Measurements from ENCODE around the gene BMP8B. TPM values are rescaled to one million over a fixed set of nuclear protein-coding genes. Genes with fewer than 3 reads are reported as not detected.

Gene BMP8B
- total RNA-seq, 2 donors from 2014 or later: 0.24 to 0.69 TPM

GRCh38 chr1:39762550-39763540 is 25.8 kb downstream of the BMP8B start:
- intact Hi-C loops (cut with DNase I): no loop called here
- DNase-seq (ENCODE audit: low spot score): peak; percentile 80

DNA sequence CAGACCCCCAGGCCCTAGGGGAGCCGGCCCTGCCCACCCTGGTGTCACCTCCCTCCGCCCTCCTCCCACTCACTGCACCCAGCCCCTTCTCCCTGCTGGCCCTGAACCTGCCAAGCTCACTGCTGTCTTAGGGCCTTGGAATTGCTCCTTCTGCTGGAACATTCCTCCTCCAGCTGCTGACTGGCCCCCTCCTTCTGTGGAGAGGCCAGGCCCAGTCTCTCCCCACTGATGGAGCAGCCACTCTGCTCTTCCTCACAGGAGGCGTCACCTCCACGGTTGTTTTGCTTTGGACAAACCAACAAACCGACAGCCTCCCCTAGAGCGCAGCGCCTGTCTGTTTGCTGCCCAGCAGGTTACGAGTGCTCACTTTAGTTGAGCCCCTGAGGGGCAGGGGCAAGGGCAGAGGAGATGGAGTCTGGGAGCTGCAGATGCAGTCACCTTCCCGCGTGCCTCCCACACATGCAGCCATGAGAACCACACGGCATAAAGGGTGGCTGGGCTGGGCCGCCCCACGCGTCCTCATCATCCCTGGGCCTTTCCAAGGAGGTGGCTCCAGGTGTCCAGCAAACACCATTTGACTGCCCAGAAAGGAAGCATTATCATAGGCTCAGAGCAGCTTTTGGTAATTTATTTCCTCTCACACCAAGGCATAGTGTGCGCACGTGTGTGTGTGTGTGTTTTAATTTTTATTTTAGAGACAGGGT is 27.0 kb downstream of the BMP8B start:
- peak; percentile 66 for DNase-seq (ENCODE audit: low spot score)
- intact Hi-C loops (cut with DNase I): no loop called here

- intact Hi-C loops (cut with DNase I): no loop called here
- peak; percentile 72 for DNase-seq (ENCODE audit: low spot score)
Measured at GRCh38 chr1:39761016-39761415, 27.6 kb downstream of the BMP8B start.

- peak; percentile 78 for DNase-seq (ENCODE audit: low spot score)
- intact Hi-C loops (cut with DNase I): no loop called here
Measured at GRCh38 chr1:39760074-39761008, 28.3 kb downstream of the BMP8B start.

GRCh38 chr1:39759436-39759726 is 29.3 kb downstream of the BMP8B start:
- peak; percentile 14 for DNase-seq (ENCODE audit: low spot score)
- intact Hi-C loops (cut with DNase I): no loop called here

DNA sequence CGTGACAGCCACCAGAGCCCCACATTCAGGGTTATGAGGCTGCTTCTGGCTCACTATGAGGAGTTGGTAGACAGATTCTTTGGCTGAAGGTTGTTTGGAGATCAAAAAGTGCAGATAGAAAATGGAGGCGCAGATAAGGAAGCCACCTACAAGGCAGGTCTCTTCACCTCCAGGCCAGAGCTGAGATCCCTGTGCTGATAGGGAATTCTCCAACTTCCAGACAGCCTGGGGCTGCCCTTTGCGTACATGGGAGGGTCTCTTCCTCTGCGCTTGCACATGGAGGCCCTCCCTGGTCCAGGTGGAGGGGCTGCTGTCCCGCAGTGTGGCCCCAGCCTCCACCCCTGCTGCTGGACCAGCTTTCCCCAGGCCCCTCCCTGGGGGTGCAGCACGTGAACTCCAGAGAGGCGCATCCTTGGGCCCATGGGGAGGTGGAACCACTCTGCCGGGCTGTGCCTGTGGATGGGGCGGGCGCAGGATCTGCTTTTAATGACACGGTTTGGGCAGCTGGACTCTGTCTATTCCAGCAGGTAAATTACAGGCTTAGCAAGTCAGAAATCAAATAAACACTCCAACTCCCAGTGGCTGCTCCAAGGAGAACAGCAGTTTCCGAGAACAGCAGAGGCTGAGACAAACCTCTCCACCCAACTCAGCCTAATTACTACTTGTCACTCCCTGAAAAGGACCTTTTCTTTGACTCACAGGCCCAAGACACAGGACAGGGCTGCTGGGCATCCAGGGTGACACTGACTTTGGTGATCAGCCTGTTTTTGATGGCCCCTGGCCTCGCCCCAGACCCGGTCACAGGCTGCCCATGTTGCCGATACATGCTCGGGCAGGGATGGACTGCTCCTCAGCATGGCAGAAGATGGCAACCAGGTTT is 29.9 kb downstream of the BMP8B start:
- intact Hi-C loops (cut with DNase I): no loop called here
- peak; percentile 58 for DNase-seq (ENCODE audit: low spot score)

- DNase-seq (ENCODE audit: low spot score): peak; percentile 55
- intact Hi-C loops (cut with DNase I): no loop called here
Measured at GRCh38 chr1:39757501-39757900, 31.2 kb downstream of the BMP8B start.

GRCh38 chr1:39755965-39756659 is 32.6 kb downstream of the BMP8B start:
- intact Hi-C loops (cut with DNase I): no loop called here

GRCh38 chr1:39754906-39755504 is 33.7 kb downstream of the BMP8B start:
- peak; percentile 51 for DNase-seq (ENCODE audit: low spot score)
- intact Hi-C loops (cut with DNase I): no loop called here

More at GRCh38 chr1:39755965-39756659, 32.6 kb downstream of the BMP8B start:
- peak; percentile 82 for DNase-seq (ENCODE audit: low spot score)

- no peak for DNase-seq (ENCODE audit: low spot score)
- intact Hi-C loops (cut with DNase I): no loop called here
Measured at GRCh38 chr1:39754026-39754570, 34.6 kb downstream of the BMP8B start.

- peak; percentile 77 for DNase-seq (ENCODE audit: low spot score)
- intact Hi-C loops (cut with DNase I): no loop called here
Measured at GRCh38 chr1:39753132-39754025, 35.3 kb downstream of the BMP8B start.

DNA sequence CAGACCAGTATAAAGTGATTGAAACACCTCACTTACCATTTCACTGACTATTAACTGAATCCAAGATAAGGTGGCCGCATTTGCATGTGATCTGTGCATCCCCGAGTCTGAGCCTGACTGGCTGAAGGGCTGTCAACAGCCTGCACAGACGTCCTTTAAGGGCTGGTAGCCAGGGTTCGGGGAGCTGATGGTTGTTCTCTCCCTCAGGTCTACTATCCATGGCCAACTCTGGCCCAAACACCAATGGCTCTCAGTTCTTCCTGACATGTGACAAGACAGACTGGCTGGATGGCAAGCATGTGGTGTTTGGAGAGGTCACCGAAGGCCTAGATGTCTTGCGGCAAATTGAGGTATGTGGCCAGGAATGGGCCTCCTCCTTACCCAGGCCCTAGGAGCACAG is 36.0 kb downstream of the BMP8B start:
- DNase-seq (ENCODE audit: low spot score): peak; percentile 37
- intact Hi-C loops (cut with DNase I): no loop called here

DNA sequence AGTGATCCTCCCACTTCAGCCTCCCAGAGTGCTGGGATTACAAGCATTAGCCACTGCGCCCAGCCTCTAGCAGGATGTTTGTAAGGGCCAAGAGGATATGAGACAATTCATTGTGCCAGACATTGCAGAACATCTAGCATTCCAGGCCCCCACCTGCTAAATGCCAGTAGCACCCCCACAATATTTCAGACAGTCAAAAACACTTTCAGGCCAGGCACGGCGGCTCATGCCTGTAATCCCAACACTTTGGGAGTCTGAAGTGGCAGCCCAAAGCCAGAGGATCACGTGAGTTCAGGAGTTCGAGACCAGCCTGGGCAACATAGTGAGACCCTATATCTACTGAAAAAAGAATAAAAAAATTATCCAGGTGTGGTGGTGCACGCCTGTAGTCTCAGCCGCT is 37.1 kb downstream of the BMP8B start:
- DNase-seq (ENCODE audit: low spot score): peak; percentile 70
- intact Hi-C loops (cut with DNase I): no loop called here

DNA sequence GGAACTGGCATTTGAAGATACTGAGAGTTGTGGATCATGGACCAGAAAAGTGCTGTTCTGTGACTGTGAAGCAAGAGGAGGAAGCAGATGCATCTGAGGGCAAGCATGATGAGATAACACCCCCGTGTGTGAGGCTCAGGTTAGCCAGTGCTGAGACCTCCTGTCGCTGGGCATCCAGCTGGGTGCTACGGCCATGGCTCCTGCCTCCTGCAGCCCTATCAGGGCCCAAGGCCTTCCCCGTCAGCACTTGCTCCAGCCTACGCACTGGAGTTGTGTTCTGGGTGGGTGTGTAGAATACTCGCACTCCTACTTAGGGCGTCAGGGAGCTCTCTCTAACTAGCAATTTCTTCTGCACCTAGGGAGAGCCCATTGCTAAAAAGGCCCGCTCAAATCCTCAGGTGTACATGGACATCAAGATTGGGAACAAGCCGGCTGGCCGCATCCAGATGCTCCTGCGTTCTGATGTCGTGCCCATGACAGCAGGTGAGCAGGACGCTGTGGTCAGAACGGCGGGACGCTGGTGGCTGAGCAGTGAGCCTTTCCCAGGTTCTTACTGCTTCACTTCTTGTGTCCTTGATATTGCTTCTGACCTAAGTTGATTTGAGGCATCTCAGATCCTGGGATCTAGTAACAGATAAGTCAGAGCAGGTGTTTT is 43.5 kb downstream of the BMP8B start:
- intact Hi-C loops (cut with DNase I): no loop called here

DNA sequence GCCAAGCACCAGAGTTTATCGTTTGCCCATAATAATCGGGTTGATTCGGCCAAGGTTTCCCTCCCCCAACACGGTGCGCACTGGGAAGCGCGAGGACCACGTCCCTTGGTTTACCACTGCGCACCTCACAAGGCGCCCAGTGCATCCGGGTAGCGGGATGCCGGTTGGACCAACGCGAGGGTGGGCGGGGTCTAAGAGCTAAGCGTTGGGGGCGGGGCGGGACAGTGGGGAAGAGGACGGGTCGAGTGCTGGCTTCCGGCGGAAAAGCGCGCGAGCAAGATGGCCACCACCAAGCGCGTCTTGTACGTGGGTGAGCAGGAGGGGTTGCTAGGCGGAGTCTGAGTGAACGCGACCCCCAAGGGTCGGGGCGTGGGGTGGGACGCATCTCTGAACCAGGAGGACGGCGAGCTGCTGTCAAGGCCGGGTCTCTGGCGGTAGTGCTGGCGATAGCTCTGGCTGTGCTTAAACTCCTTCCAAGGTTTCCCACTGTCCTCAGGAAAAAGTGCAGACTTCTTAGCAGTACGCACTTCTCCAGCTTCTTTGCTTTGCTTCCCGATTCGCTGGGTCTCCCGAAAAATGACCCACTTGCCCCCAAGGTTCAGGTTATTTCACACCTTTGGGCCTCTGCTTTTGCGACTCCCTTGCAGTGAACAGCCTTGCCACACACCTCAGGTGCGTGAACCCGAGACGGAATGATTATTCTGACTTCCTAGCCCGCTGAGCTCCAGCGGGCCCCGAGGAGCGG is 49.9 kb downstream of the BMP8B start, which contains the start of gene PPIE:
PPIE (plus strand) TSS at position 261 of the 745 bp plus-strand sequence; CDS start at position 280, 19 bp downstream.
- peak; percentile 99 for DNase-seq (ENCODE audit: low spot score)
- intact Hi-C loops (cut with DNase I): no loop called here

More for the DNA sequence above, 43.5 kb downstream of the BMP8B start:
- DNase-seq (ENCODE audit: low spot score): peak; percentile 78

Measured in posterior vena cava (tissue), 2 donors.